ENCODE data around the gene DIAPH2.
A peak's percentile ranks its signal among the peaks of the same experiment; 100 is the strongest.

DIAPH2 gene

GRCh38 chrX:97065973-97066372, 381.3 kb downstream of the DIAPH2 start:
- no peak for DNase-seq

GRCh38 chrX:97066381-97066780, 381.7 kb downstream of the DIAPH2 start:
- no peak for DNase-seq

- DNase-seq = no peak
Measured at GRCh38 chrX:97070346-97070745, 385.7 kb downstream of the DIAPH2 start.

- DNase-seq = no peak
Measured at GRCh38 chrX:97074400-97074799, 389.8 kb downstream of the DIAPH2 start.

GRCh38 chrX:97089116-97089515, 404.5 kb downstream of the DIAPH2 start:
- no peak for DNase-seq

- no peak for DNase-seq
Measured at GRCh38 chrX:97096385-97096784, 411.7 kb downstream of the DIAPH2 start.

GRCh38 chrX:97102938-97103337, 418.3 kb downstream of the DIAPH2 start:
- DNase-seq = no peak

GRCh38 chrX:97109730-97110129, 425.1 kb downstream of the DIAPH2 start:
- DNase-seq = no peak

- peak; percentile 24 for DNase-seq
Measured at GRCh38 chrX:97117572-97117971, 432.9 kb downstream of the DIAPH2 start.

GRCh38 chrX:97119474-97120109, 434.9 kb downstream of the DIAPH2 start:
- DNase-seq = no peak

- no peak for DNase-seq
Measured at GRCh38 chrX:97123001-97123400, 438.4 kb downstream of the DIAPH2 start.

GRCh38 chrX:97126020-97126419, 441.4 kb downstream of the DIAPH2 start:
- DNase-seq = no peak

GRCh38 chrX:97132664-97133415, 448.2 kb downstream of the DIAPH2 start:
- DNase-seq = no peak

- no peak for DNase-seq
Measured at GRCh38 chrX:97145934-97146333, 461.3 kb downstream of the DIAPH2 start.

GRCh38 chrX:97155816-97156215, 471.2 kb downstream of the DIAPH2 start:
- no peak for DNase-seq

- no peak for DNase-seq
Measured at GRCh38 chrX:97158269-97158668, 473.6 kb downstream of the DIAPH2 start.

- no peak for DNase-seq
Measured at GRCh38 chrX:97159916-97160800, 475.5 kb downstream of the DIAPH2 start.

GRCh38 chrX:97167333-97167732, 482.7 kb downstream of the DIAPH2 start:
- DNase-seq = no peak

GRCh38 chrX:97168646-97169045, 484.0 kb downstream of the DIAPH2 start:
- no peak for DNase-seq

- no peak for DNase-seq
Measured at GRCh38 chrX:97175147-97175546, 490.5 kb downstream of the DIAPH2 start.

- no peak for DNase-seq
Measured at GRCh38 chrX:97189668-97190067, 505.0 kb downstream of the DIAPH2 start.

GRCh38 chrX:97199501-97199900, 514.9 kb downstream of the DIAPH2 start:
- DNase-seq = no peak

GRCh38 chrX:97200454-97200853, 515.8 kb downstream of the DIAPH2 start:
- no peak for DNase-seq

- no peak for DNase-seq
Measured at GRCh38 chrX:97210501-97210900, 525.9 kb downstream of the DIAPH2 start.
